ENCODE results near the gene MTUS2.
"Not testable (repeated sequence)": the region's sequence is repeated elsewhere in the genome, so short reads cannot be mapped to it uniquely, and the experiment has no call there.

The MTUS2 gene

GRCh38 chr13:29345860-29346582 lies 525.9 kb downstream of the MTUS2 start:
- DNase-seq, result not testable (repeated sequence)

- no peak for DNase-seq
Observed at GRCh38 chr13:29355029-29355428, 534.9 kb downstream of the MTUS2 start.

- no peak for DNase-seq
Observed at GRCh38 chr13:29359181-29359580, 539.0 kb downstream of the MTUS2 start.

GRCh38 chr13:29361716-29362115 lies 541.6 kb downstream of the MTUS2 start:
- DNase-seq, result no peak

GRCh38 chr13:29362849-29363604 lies 542.9 kb downstream of the MTUS2 start:
- peak; percentile 9 for DNase-seq

- no peak for DNase-seq
Observed at GRCh38 chr13:29369060-29369743, 549.1 kb downstream of the MTUS2 start.

GRCh38 chr13:29379281-29379680 lies 559.1 kb downstream of the MTUS2 start:
- no peak for DNase-seq

- no peak for DNase-seq
Observed at GRCh38 chr13:29379865-29380264, 559.7 kb downstream of the MTUS2 start.

- no peak for DNase-seq
Observed at GRCh38 chr13:29382021-29382420, 561.9 kb downstream of the MTUS2 start.

- no peak for DNase-seq
Observed at GRCh38 chr13:29383476-29383875, 563.3 kb downstream of the MTUS2 start.

GRCh38 chr13:29384466-29384865 lies 564.3 kb downstream of the MTUS2 start:
- no peak for DNase-seq

- DNase-seq, result no peak
Observed at GRCh38 chr13:29384871-29385270, 564.7 kb downstream of the MTUS2 start.

- DNase-seq, result no peak
Observed at GRCh38 chr13:29386246-29386645, 566.1 kb downstream of the MTUS2 start.

- not testable (repeated sequence) for DNase-seq
Observed at GRCh38 chr13:29390598-29390997, 570.5 kb downstream of the MTUS2 start.

- DNase-seq, result no peak
Observed at GRCh38 chr13:29396446-29396845, 576.3 kb downstream of the MTUS2 start.

- DNase-seq, result no peak
Observed at GRCh38 chr13:29397265-29397664, 577.1 kb downstream of the MTUS2 start.

- DNase-seq, result no peak
Observed at GRCh38 chr13:29402166-29402636, 582.1 kb downstream of the MTUS2 start.

GRCh38 chr13:29405401-29405800 lies 585.3 kb downstream of the MTUS2 start:
- no peak for DNase-seq

GRCh38 chr13:29411481-29411880 lies 591.3 kb downstream of the MTUS2 start:
- no peak for DNase-seq

- no peak for DNase-seq
Observed at GRCh38 chr13:29418026-29418425, 597.9 kb downstream of the MTUS2 start.

- DNase-seq, result no peak
Observed at GRCh38 chr13:29421118-29421517, 601.0 kb downstream of the MTUS2 start.

GRCh38 chr13:29422015-29422414 lies 601.9 kb downstream of the MTUS2 start:
- DNase-seq, result no peak

- no peak for DNase-seq
Observed at GRCh38 chr13:29423050-29423449, 602.9 kb downstream of the MTUS2 start.

- DNase-seq, result no peak
Observed at GRCh38 chr13:29427937-29428309, 607.8 kb downstream of the MTUS2 start.
